ENCODE results near the gene SPPL3.

SPPL3 gene

GRCh38 chr12:120886199-120887018 lies 17.7 kb downstream of the SPPL3 start:
- Histone ChIP-seq H3K4me1 (ENCODE audit: control insufficient read depth, insufficient read depth, low read length) (peaks cover 6% of the 10 kb centered on the region), H3K36me3 (ENCODE audit: control insufficient read depth, insufficient read depth, low read length) (no peaks in the 10 kb centered on the region), H3K4me3 (ENCODE audit: low read length) (no peak overlapping the region), H3K27me3 (ENCODE audit: control insufficient read depth, insufficient read depth, low read length) (no peaks in the 10 kb centered on the region), H3K9ac (ENCODE audit: low read length) (no peak overlapping the region), H3K27ac (ENCODE audit: low read depth, low read length) (no peak overlapping the region)

- H3K4me3 ChIP-seq (ENCODE audit: low read length) = no peak overlapping the region
- no peak overlapping the region for H3K9ac ChIP-seq (ENCODE audit: low read length)
- H3K27ac ChIP-seq (ENCODE audit: low read depth, low read length) = no peak overlapping the region
Observed at GRCh38 chr12:120885521-120885920, 18.6 kb downstream of the SPPL3 start.

DNA sequence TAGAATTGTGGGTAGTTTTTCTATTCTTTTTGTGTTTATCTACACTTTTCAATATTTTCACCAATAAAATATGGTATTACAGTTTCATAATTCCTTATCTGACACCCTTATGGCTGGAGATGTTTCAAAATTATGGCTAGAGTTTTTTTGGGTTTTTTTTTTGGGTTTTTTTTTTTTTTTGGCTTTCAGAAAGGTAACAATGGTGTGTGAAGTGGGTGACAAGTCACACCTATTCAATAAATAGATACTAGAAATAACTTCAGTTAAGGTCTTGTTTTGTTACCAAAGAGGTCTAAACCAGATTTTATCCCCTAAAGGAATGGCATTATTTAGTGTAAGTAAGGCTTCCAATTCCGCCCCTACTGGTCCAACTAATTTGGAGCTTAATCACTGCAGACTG lies 19.5 kb downstream of the SPPL3 start:
- no peak overlapping the region for H3K4me3 ChIP-seq (ENCODE audit: low read length)
- no peak overlapping the region for H3K9ac ChIP-seq (ENCODE audit: low read length)
- H3K27ac ChIP-seq (ENCODE audit: low read depth, low read length) = no peak overlapping the region
- H3K36me3 ChIP-seq (ENCODE audit: control insufficient read depth, insufficient read depth, low read length) = no peaks in the 10 kb centered on the region
- H3K27me3 ChIP-seq (ENCODE audit: control insufficient read depth, insufficient read depth, low read length) = no peaks in the 10 kb centered on the region
- no peaks in the 10 kb centered on the region for H3K4me1 ChIP-seq (ENCODE audit: control insufficient read depth, insufficient read depth, low read length)

More at GRCh38 chr12:120885521-120885920, 18.6 kb downstream of the SPPL3 start:
- H3K4me1 ChIP-seq (ENCODE audit: control insufficient read depth, insufficient read depth, low read length) = no peaks in the 10 kb centered on the region
- no peaks in the 10 kb centered on the region for H3K27me3 ChIP-seq (ENCODE audit: control insufficient read depth, insufficient read depth, low read length)
- H3K36me3 ChIP-seq (ENCODE audit: control insufficient read depth, insufficient read depth, low read length) = no peaks in the 10 kb centered on the region

- Histone ChIP-seq H3K27ac (ENCODE audit: low read depth, low read length) (no peak overlapping the region), H3K4me1 (ENCODE audit: control insufficient read depth, insufficient read depth, low read length) (no peaks in the 10 kb centered on the region), H3K27me3 (ENCODE audit: control insufficient read depth, insufficient read depth, low read length) (no peaks in the 10 kb centered on the region), H3K9ac (ENCODE audit: low read length) (no peak overlapping the region), H3K36me3 (ENCODE audit: control insufficient read depth, insufficient read depth, low read length) (no peaks in the 10 kb centered on the region), H3K4me3 (ENCODE audit: low read length) (no peak overlapping the region)
Observed at GRCh38 chr12:120882055-120882555, 22.1 kb downstream of the SPPL3 start.

DNA sequence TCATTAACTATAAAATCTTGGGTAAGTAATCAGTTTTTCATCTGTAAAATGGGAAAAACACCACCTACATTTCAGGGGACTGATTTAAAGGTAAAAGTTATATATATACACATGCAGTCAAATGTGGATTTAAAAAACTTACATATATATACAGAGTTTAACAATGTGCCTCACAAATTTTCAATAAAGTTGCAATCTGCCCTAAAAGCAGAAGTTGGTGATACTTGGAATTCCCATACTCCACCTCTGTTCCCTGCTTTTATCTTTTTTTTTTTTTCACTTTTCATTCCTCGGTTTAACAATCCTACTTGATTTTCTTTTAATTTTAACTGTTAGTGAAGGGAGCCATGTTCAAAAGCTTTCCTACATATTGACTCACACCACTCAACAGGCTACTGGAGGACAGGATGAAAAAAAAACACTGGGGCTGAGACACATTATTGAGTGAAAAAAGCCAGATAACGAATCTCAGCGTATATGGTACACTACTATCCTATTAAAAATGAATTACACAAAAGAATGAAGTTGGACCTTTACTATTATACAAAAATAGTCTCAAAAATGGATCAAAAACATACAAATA lies 24.3 kb downstream of the SPPL3 start:
- no peaks in the 10 kb centered on the region for H3K4me1 ChIP-seq (ENCODE audit: control insufficient read depth, insufficient read depth, low read length)
- no peak overlapping the region for H3K27ac ChIP-seq (ENCODE audit: low read depth, low read length)
- H3K4me3 ChIP-seq (ENCODE audit: low read length) = no peak overlapping the region
- no peaks in the 10 kb centered on the region for H3K27me3 ChIP-seq (ENCODE audit: control insufficient read depth, insufficient read depth, low read length)
- no peaks in the 10 kb centered on the region for H3K36me3 ChIP-seq (ENCODE audit: control insufficient read depth, insufficient read depth, low read length)
- H3K9ac ChIP-seq (ENCODE audit: low read length) = no peak overlapping the region

DNA sequence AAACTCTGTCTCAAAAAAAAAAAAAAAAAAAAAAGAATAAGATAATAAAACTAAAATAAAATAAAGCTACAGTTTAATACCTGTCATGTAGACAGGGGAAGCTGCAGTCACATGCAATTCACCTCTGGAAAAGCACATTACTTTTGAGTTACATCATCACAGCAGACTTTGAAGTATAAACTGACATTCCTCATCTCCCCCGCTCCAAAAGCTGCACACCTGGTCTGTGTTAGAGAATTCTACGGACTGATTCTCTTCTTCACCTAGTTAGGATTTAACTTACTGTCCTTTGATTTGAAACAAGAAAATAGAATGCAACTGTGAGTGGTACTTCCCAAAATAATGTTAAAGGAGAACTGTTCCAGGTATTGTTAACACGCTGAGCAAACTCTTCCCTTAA lies 25.1 kb downstream of the SPPL3 start:
- H3K4me1 ChIP-seq (ENCODE audit: control insufficient read depth, insufficient read depth, low read length) = no peaks in the 10 kb centered on the region
- H3K4me3 ChIP-seq (ENCODE audit: low read length) = no peak overlapping the region
- no peaks in the 10 kb centered on the region for H3K36me3 ChIP-seq (ENCODE audit: control insufficient read depth, insufficient read depth, low read length)
- H3K9ac ChIP-seq (ENCODE audit: low read length) = no peak overlapping the region
- H3K27ac ChIP-seq (ENCODE audit: low read depth, low read length) = no peak overlapping the region
- no peaks in the 10 kb centered on the region for H3K27me3 ChIP-seq (ENCODE audit: control insufficient read depth, insufficient read depth, low read length)

- H3K27ac ChIP-seq (ENCODE audit: low read depth, low read length) = no peak overlapping the region
- H3K9ac ChIP-seq (ENCODE audit: low read length) = no peak overlapping the region
- H3K4me3 ChIP-seq (ENCODE audit: low read length) = no peak overlapping the region
- H3K36me3 ChIP-seq (ENCODE audit: control insufficient read depth, insufficient read depth, low read length) = no peaks in the 10 kb centered on the region
- no peaks in the 10 kb centered on the region for H3K4me1 ChIP-seq (ENCODE audit: control insufficient read depth, insufficient read depth, low read length)
- H3K27me3 ChIP-seq (ENCODE audit: control insufficient read depth, insufficient read depth, low read length) = no peaks in the 10 kb centered on the region
Observed at GRCh38 chr12:120874547-120875245, 29.5 kb downstream of the SPPL3 start.

GRCh38 chr12:120873226-120873625 lies 30.9 kb downstream of the SPPL3 start:
- Histone ChIP-seq H3K27ac (ENCODE audit: low read depth, low read length) (no peak overlapping the region), H3K27me3 (ENCODE audit: control insufficient read depth, insufficient read depth, low read length) (no peaks in the 10 kb centered on the region), H3K4me1 (ENCODE audit: control insufficient read depth, insufficient read depth, low read length) (no peaks in the 10 kb centered on the region), H3K4me3 (ENCODE audit: low read length) (no peak overlapping the region), H3K36me3 (ENCODE audit: control insufficient read depth, insufficient read depth, low read length) (no peaks in the 10 kb centered on the region), H3K9ac (ENCODE audit: low read length) (no peak overlapping the region)

DNA sequence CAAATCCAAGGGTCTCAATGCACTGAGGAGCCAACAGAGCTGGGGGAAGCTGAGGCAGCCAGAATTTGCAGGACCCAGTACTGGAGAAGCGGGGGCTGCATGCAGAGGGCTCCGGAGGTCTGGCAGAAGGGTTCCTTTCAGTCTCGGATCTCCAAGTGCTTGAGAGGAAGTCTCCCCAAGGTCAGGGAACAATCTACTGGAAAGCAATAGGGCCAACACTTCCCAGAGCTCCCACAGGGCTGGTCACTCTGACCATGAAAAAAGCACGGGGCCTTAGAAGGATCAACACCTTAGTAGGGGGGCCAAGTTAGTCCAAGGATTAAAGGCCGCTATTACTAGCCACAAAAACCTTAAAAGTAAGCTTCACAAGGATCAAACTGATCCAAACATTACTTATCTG lies 31.7 kb downstream of the SPPL3 start:
- H3K4me3 ChIP-seq (ENCODE audit: low read length) = no peak overlapping the region
- no peak overlapping the region for H3K9ac ChIP-seq (ENCODE audit: low read length)
- H3K4me1 ChIP-seq (ENCODE audit: control insufficient read depth, insufficient read depth, low read length) = no peaks in the 10 kb centered on the region
- H3K36me3 ChIP-seq (ENCODE audit: control insufficient read depth, insufficient read depth, low read length) = no peaks in the 10 kb centered on the region
- no peaks in the 10 kb centered on the region for H3K27me3 ChIP-seq (ENCODE audit: control insufficient read depth, insufficient read depth, low read length)
- no peak overlapping the region for H3K27ac ChIP-seq (ENCODE audit: low read depth, low read length)

DNA sequence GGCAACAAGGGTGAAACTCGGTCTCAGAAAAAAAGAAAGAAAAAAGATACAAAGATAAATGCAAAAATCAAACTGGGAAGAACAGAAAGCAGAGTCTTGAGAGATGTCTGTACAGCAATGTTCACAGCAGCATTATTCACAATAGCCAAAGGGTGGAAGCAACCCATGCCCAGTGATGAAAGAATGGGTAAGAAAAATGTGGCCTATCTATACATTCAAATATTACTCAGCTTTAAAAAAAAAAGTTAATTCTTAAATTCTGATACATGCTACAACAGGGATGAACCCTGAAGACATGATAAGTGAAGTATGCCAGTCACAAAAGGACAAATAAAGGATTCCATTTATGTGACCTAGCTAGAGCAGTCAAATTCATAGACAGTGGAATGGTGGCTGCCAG lies 33.7 kb downstream of the SPPL3 start:
- Histone ChIP-seq H3K36me3 (ENCODE audit: control insufficient read depth, insufficient read depth, low read length) (no peaks in the 10 kb centered on the region), H3K4me1 (ENCODE audit: control insufficient read depth, insufficient read depth, low read length) (no peaks in the 10 kb centered on the region), H3K9ac (ENCODE audit: low read length) (no peak overlapping the region), H3K27me3 (ENCODE audit: control insufficient read depth, insufficient read depth, low read length) (no peaks in the 10 kb centered on the region), H3K4me3 (ENCODE audit: low read length) (no peak overlapping the region), H3K27ac (ENCODE audit: low read depth, low read length) (no peak overlapping the region)

GRCh38 chr12:120869376-120869775 lies 34.8 kb downstream of the SPPL3 start:
- Histone ChIP-seq H3K4me3 (ENCODE audit: low read length) (no peak overlapping the region), H3K36me3 (ENCODE audit: control insufficient read depth, insufficient read depth, low read length) (no peaks in the 10 kb centered on the region), H3K27me3 (ENCODE audit: control insufficient read depth, insufficient read depth, low read length) (no peaks in the 10 kb centered on the region), H3K4me1 (ENCODE audit: control insufficient read depth, insufficient read depth, low read length) (no peaks in the 10 kb centered on the region), H3K9ac (ENCODE audit: low read length) (no peak overlapping the region), H3K27ac (ENCODE audit: low read depth, low read length) (no peak overlapping the region)

GRCh38 chr12:120866108-120866507 lies 38.0 kb downstream of the SPPL3 start:
- H3K27me3 ChIP-seq (ENCODE audit: control insufficient read depth, insufficient read depth, low read length) = no peaks in the 10 kb centered on the region
- H3K4me3 ChIP-seq (ENCODE audit: low read length) = no peak overlapping the region
- no peak overlapping the region for H3K9ac ChIP-seq (ENCODE audit: low read length)
- no peak overlapping the region for H3K27ac ChIP-seq (ENCODE audit: low read depth, low read length)
- no peaks in the 10 kb centered on the region for H3K4me1 ChIP-seq (ENCODE audit: control insufficient read depth, insufficient read depth, low read length)
- no peaks in the 10 kb centered on the region for H3K36me3 ChIP-seq (ENCODE audit: control insufficient read depth, insufficient read depth, low read length)
